Tibial artery (tissue), 4 donors: ENCODE results near the gene FHL3.

Experiments
- DNase-seq, 2 donors: peaks; one replicate each; pipeline ENCODE4 v3.0.0-alpha.2; 2019
- H3K27ac ChIP-seq, 2 donors: fragments of 200-600 bp; sonication (generic) in 1 of 2; 1 replicate in 1 of 2; 2 replicates in 1 of 2; pipeline ENCODE4 v1.5.1; 2018 to 2019; ENCODE audit warnings: mild to moderate bottlenecking in 1 of 2
- H3K27me3 ChIP-seq, 2 donors: fragments of 200-600 bp; sonication (generic) in 1 of 2; one replicate each; pipeline versions ENCODE4 v1.5.1 to v1.6.0; 2016 to 2019
- H3K36me3 ChIP-seq, 3 donors: fragments of 200-600 bp; sonication (generic) in 2 of 3; one replicate each; pipeline ENCODE4 v1.5.1; 2016 to 2019; ENCODE audit warnings: mild to moderate bottlenecking in 2 of 3
- H3K4me1 ChIP-seq, 4 donors: fragments of 200-600 bp; sonication (generic) in 2 of 4; 1 replicate in 3 of 4; 2 replicates in 1 of 4; pipeline ENCODE4 v1.5.1; 2016 to 2019
- H3K4me3 ChIP-seq, 2 donors: fragments of 200-600 bp; sonication (generic) in 1 of 2; 1 replicate in 1 of 2; 2 replicates in 1 of 2; pipeline ENCODE4 v1.5.1; 2018 to 2019; ENCODE audit warnings: mild to moderate bottlenecking in 2 of 2
- H3K9me3 ChIP-seq, 3 donors: fragments of 200-600 bp; sonication (generic) in 1 of 3; one replicate each; pipeline ENCODE4 v1.5.1; 2016 to 2019
- CTCF ChIP-seq, 2 experiments: fragments of 200-600 bp in 1 of 2; fragments of 450-650 bp in 1 of 2; IDR thresholded peaks; one replicate each; pipeline ENCODE4 v1.5.1; 2017 to 2019; ENCODE audit warnings: antibody characterized with exemption in 2 of 2, mild to moderate bottlenecking in 1 of 2, moderate library complexity in 1 of 2
- intact Hi-C: fragments of 100-400 bp; cut with DNase I; formaldehyde crosslinking; loops from one replicate; pipeline ENCODE4 v1.15.0; 2023; ENCODE audit warnings: low total_unique reads

Gene FHL3

GRCh38 chr1:37958690-37959089 is 46.6 kb downstream of the FHL3 start:
- H3K27me3 ChIP-seq, result no peaks in the 10 kb centered on the region
- H3K4me3 ChIP-seq, result no peak overlapping the region
- H3K4me1 ChIP-seq, result no peaks in the 10 kb centered on the region
- intact Hi-C loops, result no loop called here
- DNase-seq, result no peak
- H3K36me3 ChIP-seq, result peaks cover 36 to 67% (median 63%) of the 10 kb centered on the region in 3 donors
- no peaks in the 10 kb centered on the region for H3K9me3 ChIP-seq
- H3K27ac ChIP-seq, result no peak overlapping the region
- TF ChIP-seq CTCF (IDR thresholded peaks at IDR 0.05), result no peak

GRCh38 chr1:37955685-37956084 is 49.6 kb downstream of the FHL3 start:
- Histone ChIP-seq H3K4me1 (no peaks in the 10 kb centered on the region), H3K9me3 (no peaks in the 10 kb centered on the region), H3K27me3 (no peaks in the 10 kb centered on the region), H3K36me3 (peaks cover 29 to 49% (median 46%) of the 10 kb centered on the region in 3 donors), H3K4me3 (no peak overlapping the region), H3K27ac (no peak overlapping the region)
- no peak for TF ChIP-seq CTCF (IDR thresholded peaks at IDR 0.05)
- intact Hi-C loops, result no loop called here
- DNase-seq, result peak in 1 of 2 donors; percentile 11

GRCh38 chr1:37954316-37954971 is 50.9 kb downstream of the FHL3 start:
- intact Hi-C loops, result no loop called here
- Histone ChIP-seq H3K9me3 (no peaks in the 10 kb centered on the region), H3K27ac (no peak overlapping the region), H3K4me1 (no peaks in the 10 kb centered on the region), H3K4me3 (no peak overlapping the region), H3K36me3 (peaks cover 21 to 38% (median 34%) of the 10 kb centered on the region in 3 donors), H3K27me3 (no peaks in the 10 kb centered on the region)
- no peak for TF ChIP-seq CTCF (IDR thresholded peaks at IDR 0.05)
- DNase-seq, result peak in 1 of 2 donors; percentile 20

- Histone ChIP-seq H3K36me3 (peaks cover 4 to 21% (median 16%) of the 10 kb centered on the region in 3 donors), H3K27ac (no peak overlapping the region), H3K27me3 (no peaks in the 10 kb centered on the region), H3K9me3 (no peaks in the 10 kb centered on the region), H3K4me1 (no peaks in the 10 kb centered on the region), H3K4me3 (no peak overlapping the region)
- intact Hi-C loops, result no loop called here
- peak in 1 of 2 donors; percentile 37 for DNase-seq
- TF ChIP-seq CTCF (IDR thresholded peaks at IDR 0.05), result no peak
Observed at GRCh38 chr1:37952738-37953137, 52.6 kb downstream of the FHL3 start.

GRCh38 chr1:37951783-37952624 is 53.3 kb downstream of the FHL3 start:
- Histone ChIP-seq H3K36me3 (peaks cover 0 to 13% (median 9%) of the 10 kb centered on the region in 3 donors), H3K4me1 (peaks cover 0 to 7% (median 2%) of the 10 kb centered on the region in 4 donors), H3K4me3 (no peak overlapping the region), H3K27me3 (no peaks in the 10 kb centered on the region), H3K27ac (no peak overlapping the region), H3K9me3 (no peaks in the 10 kb centered on the region)
- intact Hi-C loops, result no loop called here
- no peak for TF ChIP-seq CTCF (IDR thresholded peaks at IDR 0.05)
- DNase-seq, result peak in 1 of 2 donors; percentile 41
